ENCODE measurements around the gene DCAF5.

Gene DCAF5

DNA sequence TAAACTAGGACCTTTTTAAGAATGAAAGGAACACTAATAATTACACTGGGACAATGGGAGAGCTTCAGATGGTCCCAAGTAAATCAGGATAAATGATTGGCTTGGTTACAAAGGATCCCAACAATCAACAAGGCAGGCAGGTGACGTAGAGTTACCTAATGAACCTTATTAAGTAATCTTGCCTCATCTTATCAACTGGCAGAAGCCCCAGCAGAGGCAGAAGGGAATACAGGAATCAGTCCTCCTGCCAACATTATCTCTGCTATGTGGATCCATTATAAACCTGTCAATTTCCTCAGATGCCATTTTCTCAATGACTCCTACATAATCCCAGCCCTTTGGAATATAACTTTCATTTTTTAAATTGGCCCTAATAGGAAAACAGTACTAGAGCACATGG is 11.4 kb downstream of the DCAF5 start:
- no peak for DNase-seq (ENCODE audit: low read depth in 2 of 2)

DNA sequence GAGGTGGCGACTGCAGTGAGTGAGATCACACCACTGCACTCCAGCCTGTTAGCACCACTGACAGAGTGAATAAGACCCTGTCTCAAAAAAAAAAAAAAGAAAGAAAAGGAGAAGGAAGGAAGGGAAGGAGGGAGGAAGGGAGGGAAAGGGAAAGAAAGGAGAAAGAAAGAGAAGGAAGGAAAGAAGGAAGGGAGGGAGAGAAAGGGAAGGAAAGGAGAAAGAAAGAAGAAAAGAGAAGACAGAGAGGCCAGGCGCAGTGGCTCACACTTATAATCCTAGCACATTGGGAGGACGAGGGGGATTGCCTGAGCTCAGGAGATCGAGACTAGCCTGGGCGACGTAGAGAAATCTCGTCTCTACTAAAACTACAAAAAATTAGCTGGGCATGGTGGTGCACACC is 13.2 kb downstream of the DCAF5 start:
- DNase-seq (ENCODE audit: low read depth in 2 of 2), result no peak

DNA sequence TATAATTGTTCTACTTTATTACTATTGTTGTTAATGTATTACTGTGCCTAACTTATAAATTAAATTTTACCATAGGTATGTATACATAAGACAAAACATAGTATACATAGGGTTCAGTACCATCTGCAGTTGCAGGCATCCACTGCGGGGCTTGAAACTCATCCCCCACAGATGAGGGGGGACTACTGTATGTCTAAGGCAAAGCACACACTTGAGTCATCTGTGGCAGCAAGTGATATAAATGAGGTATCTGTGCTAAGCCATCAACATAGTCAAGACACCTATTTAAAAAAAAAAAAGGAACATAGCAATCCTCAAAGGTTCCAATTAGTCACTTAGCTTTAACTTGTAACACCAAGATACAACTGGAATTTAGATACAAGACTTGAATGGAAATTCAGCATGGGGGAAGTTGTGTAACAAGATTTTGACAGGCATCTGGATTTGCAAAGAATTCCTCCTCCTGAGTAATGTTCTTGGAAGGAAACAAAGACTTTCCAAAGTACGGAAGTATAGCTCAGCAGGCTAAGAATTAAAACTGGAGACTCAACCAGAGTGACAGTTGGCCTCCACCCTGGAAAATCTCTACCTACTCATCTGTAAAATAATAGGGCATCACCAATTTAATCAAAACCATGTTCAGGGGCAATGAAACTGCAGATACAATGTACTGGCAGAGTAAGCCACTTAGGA is 14.9 kb downstream of the DCAF5 start:
- no peak for DNase-seq (ENCODE audit: low read depth in 2 of 2)

DNA sequence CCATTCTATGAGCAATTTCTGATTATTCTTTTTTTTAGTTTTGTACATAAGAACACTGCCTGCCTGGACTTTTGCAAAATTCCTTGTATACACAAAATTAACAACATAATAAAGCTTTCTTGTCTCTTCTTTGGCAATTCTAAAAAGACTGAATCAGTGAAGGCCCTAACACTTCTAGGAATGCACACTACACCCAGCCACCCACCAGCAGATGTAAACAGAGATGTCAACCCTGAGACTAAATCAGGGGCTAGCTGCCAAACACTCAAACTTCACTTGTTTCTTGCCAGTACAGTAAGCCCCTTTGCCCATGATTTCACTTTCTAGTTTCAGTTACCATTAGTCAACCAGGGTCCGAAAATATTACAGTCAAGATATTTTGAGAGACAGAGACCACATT is 15.5 kb downstream of the DCAF5 start:
- DNase-seq (ENCODE audit: low read depth in 2 of 2), result no peak

DNA sequence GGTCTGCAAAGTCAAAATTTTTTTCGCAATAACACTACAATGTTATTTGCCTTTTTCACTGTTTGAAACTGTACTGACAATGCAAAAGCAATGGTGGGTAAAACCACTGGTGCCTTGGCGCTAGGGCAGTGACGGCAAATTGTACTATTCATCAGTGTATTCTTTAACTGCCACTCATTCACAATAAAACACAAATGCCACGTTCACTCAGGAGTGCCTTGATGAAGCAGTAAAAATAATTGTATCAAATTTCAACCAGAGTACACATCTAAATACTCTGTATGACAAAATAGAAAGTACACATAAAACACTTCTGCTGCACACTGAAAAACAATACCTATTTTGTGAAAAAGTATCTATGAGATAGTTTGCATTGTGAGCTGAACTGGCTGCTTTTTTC is 17.8 kb downstream of the DCAF5 start:
- DNase-seq (ENCODE audit: low read depth in 2 of 2), result no peak

DNA sequence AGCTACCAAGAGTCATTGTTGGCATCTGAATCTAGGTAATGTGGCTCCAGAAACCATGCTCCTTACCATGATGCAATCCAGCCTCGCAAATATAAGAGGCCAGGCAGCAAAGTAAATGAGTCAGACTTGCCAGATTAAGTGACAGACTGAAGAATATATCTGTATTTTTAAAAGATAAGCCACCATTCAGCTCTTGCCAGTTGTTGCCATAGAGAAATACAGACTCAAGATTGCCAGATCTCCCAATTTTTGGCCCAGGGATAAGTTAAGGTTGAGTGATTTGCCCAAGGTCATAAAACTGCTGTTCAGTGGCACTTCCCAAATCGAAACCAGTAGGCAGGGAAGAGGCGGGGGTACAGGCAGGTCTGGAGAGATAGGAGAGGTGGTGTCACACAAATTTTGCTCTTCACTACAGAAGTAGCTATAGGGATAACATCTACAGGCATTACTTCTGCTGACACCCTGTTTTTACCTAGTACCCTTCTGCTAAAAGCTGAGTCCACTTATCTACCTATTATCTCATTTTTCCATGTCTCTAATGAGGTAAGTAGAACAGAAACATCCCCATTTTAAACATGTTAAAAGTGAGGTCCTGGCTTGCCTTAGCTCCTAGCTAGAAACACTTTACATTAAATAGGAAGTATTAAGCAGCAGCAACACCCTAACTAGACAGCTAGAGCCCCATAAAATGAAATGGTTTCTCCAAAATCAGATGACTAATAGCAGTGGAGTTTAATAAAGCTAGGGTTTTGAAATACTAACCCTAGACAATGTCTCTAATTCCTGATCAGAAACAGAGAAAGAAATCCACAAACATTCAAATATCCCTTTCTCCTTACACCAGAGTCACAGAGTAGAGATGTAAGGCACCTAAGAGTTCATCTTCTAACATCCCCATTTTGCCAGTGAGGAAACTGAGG is 19.5 kb downstream of the DCAF5 start:
- no peak for DNase-seq (ENCODE audit: low read depth in 2 of 2)

DNA sequence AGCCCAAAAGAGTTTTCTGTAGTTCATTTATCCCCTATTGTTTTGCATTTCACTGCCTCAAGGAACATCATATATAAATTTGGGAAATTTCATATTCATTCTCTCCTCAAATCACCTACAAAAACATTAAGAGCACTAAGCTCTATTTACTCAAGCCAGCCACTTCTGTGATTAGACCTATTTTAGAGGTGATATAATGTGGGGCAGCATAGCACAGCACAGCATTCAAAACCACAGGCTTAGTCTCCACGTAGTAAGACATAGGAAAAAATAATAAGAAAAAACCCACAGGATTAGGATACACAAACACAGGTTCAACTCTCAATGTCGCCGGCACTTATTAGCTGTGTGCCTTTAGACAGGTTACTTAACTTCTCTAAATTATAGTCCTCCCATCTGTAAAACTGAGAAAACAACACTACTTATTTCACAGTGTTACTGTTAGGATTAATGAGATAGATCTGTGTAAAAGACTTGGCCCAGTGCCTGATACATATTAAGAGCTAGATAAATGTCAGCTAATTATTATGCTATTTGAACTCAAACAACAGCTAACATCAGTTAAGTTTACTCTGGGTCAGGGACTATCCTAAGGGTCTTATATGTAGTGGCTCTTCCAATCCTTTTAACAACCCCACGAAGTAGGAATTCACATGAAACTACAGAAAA is 20.3 kb downstream of the DCAF5 start:
- DNase-seq (ENCODE audit: low read depth in 2 of 2), result no peak

DNA sequence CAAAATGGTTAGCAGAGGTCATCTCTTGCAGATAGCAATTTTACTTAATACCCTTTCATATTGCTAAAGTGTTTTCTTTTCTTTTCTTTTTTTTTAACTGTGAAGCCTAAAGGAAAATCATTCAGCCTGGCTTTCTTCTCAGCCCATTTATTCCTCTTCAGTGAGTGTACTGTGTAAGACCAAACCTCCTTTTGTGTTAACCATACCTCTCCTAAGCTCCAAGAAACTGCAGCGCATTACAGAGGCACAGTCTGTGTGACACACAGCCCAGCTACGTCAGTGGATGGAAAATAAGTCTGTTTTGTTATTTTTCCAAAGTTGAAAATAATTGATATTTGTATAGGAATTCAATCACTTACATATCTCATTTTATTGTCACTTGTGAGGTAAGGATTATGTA is 21.7 kb downstream of the DCAF5 start:
- DNase-seq (ENCODE audit: low read depth in 2 of 2), result no peak

DNA sequence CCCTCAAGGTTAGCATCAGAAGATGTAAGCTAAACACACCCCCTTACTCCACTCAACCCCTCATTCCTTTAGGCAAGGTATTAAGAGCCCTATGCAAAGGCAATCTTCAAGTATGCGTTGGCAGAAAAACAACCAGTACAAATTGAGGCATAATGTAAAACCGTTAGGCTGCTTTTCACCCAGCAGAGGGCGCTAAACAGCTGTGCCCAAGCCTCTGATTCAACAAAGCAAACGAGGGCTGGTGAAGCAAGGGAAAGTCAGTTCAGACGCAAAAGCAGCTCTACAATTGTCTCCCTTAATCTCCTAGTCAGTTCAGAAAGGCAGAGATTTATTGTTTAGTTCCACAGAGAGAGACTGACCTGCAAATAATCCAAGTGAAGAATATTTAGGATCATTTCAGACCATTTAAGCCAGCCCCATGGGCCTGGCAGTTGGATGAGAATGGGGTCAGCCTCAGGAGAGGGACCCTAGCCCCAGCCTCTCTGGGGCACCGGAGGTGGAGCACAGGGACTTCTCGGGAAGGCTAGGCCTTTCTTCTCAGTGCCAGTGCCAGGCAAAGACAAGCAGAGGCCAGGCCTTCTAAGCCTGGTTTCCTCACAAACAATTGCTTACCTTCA is 23.5 kb downstream of the DCAF5 start:
- peak; percentile 49 to 64 for DNase-seq (ENCODE audit: low read depth in 2 of 2)

DNA sequence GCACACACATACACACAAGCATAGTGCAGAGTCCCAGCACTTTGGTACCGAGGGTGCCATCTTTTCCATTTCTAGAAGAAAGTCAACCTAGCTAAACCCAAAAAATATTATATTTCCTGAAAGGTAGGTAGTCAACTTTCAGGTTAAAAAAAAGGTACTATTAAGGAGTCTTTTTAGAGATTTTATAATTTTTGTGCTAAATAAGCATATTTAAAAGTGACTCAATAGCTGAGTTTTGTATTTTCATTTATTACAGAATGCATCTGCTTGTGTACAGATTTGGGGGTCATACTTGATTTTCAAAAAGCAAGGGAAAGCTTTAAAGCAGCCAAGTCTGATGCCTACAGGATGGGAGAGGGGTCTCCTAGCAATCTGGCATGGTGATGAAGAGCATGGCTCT is 34.6 kb downstream of the DCAF5 start:
- no peak for DNase-seq (ENCODE audit: low read depth in 2 of 2)

DNA sequence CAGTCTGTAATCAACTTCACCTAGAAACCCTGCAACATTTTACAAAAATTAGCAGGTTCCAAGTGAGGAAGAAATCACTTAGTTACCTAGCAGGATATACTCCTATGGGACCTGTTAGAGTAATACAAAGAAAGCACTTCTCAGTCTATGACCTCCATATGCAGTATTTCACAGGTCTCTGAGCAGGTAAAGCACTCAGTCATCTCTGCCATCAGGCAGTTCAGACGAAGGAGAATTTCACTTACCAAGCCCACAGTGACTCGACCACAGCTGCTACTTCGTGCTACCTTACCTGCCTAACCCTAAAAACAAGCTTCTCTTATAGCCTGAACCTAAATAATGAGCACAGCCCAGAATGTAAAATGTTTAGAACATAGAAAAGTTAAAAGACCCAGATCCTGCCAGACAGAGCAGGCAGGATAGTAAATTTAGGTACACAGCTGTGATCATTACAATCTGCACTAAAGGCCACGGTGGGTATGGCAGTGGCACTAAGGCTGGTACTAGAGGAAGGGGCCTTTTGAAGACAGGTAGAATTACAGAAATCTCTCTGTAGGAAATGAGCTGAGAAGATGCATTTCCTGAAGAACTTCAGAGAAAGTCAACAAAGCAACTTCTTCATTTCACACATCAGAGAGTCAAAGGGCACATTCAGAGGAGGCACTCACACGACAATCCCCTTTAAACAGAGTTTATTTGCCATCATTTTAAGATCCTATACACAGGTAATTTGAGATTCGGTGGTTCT is 35.7 kb downstream of the DCAF5 start:
- DNase-seq (ENCODE audit: low read depth in 2 of 2), result no peak

DNA sequence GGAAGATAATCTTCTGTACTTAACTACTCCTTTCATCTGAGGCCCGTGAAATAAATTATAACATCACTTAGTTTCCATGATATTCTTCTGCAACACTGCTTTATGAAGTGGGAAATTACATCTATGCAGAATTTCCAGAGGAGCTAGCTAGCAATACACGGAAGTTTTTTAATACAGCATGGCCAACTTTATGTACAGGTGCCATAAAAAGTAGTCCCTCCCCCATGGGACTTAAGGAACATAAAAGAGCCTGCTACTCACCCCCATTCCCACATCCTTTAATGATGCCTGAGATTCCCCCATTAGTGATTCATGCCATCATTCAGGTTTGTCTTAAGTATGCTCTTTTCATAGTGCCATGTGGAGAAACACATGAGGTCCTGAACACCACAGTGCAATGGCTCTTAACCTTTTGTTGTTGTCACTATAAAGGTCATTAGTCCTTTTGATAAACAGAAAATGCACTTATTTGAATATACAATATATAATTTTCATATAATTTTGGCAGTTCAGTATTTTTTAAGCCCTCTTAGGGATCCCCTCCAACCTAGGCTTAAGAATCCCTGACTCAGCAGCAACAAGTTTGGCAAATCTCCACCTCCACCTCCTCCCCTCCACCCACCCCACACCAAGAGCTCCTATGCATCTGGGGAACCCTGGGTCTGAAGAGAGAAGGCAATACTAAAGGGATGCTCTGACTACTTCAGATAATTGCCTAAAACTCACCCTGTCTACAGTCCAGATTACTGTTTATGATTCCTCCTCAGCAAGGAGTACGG is 37.3 kb downstream of the DCAF5 start:
- DNase-seq (ENCODE audit: low read depth in 2 of 2), result no peak

DNA sequence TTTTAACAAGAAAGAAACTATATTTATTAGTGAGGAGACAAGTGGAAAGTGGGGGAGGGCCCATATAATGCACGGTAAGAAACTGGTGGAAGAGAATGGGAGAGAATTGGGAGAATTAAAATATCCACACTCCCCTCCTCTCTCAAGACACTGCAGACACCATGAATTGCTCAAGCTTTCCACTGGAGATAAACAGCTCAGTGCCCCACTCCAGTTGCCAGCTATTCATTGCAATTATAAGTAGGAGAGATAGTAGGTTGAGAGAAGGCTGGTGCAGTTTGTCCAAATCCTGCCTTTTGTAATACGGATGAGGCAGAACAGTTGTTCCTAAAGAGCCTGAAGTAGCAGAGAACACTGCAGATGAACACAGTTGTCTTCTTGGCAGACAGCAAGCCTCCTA is 38.2 kb downstream of the DCAF5 start:
- DNase-seq (ENCODE audit: low read depth in 2 of 2), result no peak

DNA sequence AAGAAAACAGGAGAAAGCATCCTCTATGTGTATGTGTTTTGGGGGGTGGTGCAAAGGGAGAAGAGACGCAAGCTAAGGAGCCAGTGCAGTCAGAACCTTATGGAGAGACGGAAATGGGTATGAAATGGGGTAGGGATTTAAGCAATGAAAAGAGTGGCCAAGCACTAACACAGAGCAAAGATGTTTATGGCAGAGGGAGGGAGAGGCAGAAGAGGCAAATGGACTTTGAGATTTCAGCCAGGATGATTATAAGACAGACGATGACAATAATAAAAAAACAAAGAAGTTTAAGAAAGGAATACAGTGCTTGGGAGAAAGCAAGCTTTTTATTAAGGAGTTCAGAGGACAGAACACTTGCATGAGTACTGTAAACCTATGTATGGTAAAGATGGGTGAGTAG is 44.6 kb downstream of the DCAF5 start:
- no peak for DNase-seq (ENCODE audit: low read depth in 2 of 2)

DNA sequence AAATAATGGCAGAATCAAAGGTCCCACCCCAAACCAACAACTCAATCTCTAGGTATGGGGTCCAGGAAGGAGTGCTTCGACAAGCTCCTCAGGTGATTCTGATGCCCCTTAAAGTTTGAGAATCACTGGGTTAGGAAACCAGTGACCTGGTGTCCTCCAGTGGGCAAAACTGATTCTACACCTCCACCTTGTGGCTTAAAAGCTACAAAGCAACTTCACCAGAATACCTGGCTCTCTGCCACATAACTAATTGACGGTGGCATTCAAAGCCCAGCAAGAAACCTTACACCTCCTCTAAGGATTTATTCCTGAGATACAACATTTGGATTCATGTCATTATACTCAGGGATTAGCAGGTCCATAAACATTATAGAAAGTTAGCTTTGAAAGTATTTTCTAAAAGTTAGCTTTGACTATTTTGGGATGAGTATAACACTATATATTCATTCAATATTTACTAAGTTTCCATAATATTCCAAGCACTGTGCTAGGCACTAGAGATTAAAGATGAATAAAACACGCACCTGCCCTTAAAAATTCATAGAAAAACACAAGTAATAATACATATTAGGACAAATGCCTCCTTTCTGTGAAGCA is 45.4 kb downstream of the DCAF5 start:
- no peak for DNase-seq (ENCODE audit: low read depth in 2 of 2)

DNA sequence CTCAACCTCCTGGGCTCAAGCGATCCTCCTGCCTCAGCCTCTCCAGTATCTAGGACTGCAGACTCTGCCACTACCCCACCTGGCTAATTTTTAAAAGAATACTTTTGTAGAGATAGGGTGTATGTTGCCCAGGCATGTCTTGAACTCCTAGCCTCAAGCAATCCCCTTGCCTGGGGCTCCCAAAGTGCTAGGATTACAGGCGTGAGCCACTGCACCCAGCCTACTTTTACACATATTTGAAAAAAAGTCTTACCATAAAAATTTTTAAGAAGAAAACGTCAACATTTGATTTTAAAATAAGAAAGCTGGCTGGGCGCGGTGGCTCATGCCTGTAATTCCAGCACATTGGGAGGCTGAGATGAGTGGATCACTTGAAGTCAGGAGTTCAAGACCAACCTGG is 46.5 kb downstream of the DCAF5 start:
- DNase-seq (ENCODE audit: low read depth in 2 of 2), result no peak

DNA sequence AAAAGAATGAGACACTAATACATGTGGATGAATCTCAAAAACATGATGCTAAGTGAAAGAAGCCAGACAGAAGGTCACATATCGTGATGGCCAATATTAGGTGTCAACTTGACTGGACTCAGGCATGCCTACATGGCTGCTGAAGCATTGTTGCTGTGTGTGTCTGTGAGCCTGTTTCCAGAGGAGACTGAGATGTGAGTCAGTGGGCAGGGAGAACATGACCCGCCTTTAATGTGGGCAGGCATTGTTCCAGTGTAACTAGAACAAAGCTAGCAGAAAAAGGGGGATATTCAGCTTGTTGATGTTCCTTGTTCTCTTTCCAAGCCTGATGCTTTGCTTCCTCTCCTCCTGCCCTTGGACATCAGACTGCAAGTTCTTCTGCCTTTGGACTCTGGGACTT is 47.6 kb downstream of the DCAF5 start:
- DNase-seq (ENCODE audit: low read depth in 2 of 2), result no peak

DNA sequence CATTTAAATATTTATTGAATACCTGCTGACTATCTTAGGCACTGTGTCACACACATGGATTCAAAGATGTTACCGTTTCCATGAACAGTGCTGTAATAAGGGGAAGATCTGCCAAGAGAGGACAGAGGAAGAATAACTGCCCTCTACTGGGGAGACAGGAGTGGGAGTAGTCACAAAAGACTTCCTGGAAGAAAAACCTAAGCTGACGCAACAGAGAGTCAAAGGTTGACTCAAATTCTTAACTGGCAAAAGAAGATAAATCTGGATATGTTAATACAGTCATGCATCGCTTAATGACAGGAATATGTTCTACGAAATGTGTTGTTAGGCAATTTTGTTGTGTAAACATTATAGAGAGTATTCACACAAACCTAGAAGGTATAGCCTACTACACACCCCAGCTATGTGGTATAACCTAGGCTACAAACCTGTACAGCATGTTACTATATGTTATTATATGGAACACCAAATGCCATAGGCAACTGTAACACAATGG is 51.5 kb downstream of the DCAF5 start:
- no peak for DNase-seq (ENCODE audit: low read depth in 2 of 2)

DNA sequence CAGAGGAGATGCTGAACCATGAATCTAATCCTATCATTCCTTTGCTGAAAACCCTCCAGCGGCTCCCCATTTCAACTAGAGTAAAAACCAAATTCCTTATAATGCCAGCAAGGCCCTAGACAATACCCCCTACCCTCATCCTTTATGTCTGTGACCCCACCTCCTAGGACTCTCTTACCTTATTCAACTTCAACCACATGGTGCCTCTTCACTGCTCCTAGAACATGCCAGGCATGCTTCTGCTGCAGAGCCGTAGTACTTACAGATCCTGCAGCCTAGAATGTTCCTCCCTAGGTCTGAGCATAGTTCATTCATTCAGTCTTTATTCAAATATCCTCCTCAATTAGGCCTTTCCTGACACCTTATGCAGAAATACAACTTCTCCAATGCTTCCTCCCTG is 54.9 kb downstream of the DCAF5 start:
- DNase-seq (ENCODE audit: low read depth in 2 of 2), result no peak

DNA sequence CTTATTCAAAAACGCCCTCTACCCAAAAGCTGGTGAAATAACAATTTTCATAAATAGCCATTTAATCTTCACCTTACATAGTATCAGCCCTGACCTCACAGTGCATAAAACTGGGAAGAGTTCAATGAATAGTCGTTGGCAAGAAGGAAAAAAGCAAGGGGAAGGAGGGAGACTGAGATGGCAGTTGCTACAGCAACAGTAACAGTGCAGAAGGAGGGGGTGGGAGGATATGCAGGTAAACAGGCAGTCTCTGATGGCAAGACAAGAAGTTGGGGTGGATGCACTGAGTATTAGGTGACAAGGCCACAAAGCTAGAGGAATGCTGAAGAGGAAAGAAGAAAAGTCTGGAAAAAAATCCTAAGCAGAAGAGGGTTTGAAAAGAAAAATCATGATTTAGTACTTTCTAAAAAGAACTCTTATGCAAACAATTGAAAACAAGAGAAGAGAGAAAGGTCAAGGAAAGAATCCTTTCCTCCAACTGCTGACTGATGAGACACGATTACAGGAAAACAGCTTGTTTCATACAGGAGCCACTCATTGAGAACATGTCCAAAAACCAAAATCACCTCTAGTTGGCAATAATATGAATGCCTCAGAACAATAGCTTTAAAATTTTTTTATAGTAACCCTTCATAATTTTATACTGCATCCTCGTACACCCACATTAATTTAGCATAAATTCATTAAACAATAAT is 56.0 kb downstream of the DCAF5 start:
- DNase-seq (ENCODE audit: low read depth in 2 of 2), result no peak
